Stimulated activated CD4-positive, alpha-beta T cell treated with anti-CD3 and anti-CD28 coated beads, Interleukin-12 subunit alpha, Interleukin-12 subunit beta, amount 100 ng/mL, for 48 hours (primary cell): Measurements from ENCODE around the gene ZSCAN2.
A peak's percentile ranks its signal among the peaks of the same experiment; 100 is the strongest.
"Not testable (repeated sequence)": the region's sequence is repeated elsewhere in the genome, so short reads cannot be mapped to it uniquely, and the experiment has no call there.

Experiments used
- DNase-seq, 3 donors: peaks; one replicate each; pipeline ENCODE4 v3.0.0-alpha.2; 2020; ENCODE audit warnings: low read depth in 2 of 3, low spot score in 1 of 3

ZSCAN2 gene

GRCh38 chr15:84634228-84634837 lies 33.5 kb downstream of the ZSCAN2 start:
- DNase-seq, result no peak

DNA sequence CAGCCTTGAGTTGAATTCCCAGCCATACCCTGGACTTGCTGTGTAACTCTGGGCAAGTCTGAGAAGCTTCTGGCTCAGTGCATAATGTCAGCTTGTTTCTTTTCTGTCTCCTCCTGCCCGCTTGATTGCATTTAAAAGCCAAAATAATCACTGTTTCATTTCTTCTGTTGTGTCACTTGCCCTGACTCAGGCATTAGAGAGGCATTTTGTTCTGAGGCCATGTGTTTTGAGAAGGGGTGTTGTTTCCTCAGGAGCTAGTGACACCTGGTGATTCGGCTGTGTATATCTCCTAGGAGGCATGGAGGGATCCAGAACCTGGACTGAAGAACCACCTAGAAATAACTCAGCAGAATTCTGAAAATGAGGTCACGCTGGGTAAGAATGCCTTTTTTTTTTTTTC lies 37.3 kb downstream of the ZSCAN2 start:
- no peak for DNase-seq

GRCh38 chr15:84641871-84642270 lies 41.1 kb downstream of the ZSCAN2 start:
- not testable (repeated sequence) for DNase-seq

GRCh38 chr15:84642640-84643039 lies 41.8 kb downstream of the ZSCAN2 start:
- not testable (repeated sequence) for DNase-seq

- no peak for DNase-seq
Measured at GRCh38 chr15:84643838-84644237, 43.0 kb downstream of the ZSCAN2 start.

- no peak for DNase-seq
Measured at GRCh38 chr15:84645496-84645895, 44.7 kb downstream of the ZSCAN2 start.

- DNase-seq, result no peak
Measured at GRCh38 chr15:84645997-84646396, 45.2 kb downstream of the ZSCAN2 start.

DNA sequence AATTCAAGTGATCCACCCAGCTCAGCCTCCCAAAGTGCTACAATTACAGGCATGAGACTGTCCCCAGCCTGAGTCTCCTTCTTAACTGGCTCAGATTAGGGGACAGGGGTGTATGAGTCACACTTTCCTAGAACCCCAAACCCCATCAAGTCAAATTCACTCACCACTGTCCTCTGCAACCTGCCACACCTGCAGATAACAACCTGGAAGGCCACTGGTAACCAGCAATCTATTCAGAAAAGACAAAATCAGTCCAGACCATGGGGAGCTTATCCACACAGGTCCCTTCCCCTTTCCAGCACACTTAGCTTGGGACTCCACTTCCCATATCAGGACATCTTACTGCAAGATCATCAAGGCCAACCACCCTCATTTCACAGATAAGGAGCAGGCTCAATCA lies 46.9 kb downstream of the ZSCAN2 start:
- no peak for DNase-seq

- no peak for DNase-seq
Measured at GRCh38 chr15:84648539-84648938, 47.7 kb downstream of the ZSCAN2 start.

DNA sequence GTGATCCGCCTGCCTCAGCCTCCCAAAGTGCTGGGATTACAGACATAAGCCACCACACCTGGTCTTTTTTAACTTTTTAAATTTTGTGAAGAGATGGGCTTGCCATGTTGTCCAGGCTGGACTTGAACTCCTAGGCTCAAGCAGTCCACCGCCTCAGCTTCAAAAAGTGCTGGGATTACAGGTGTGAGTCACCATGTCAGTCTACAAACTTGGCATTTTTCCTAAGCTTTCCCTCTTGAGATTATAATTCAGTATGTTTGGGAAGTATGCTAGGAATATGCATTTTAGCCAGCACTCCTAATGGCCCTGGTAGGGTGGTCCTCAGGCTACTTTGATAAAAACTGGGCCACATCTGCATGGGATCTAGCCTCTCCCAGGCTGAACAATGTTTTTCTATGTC lies 48.9 kb downstream of the ZSCAN2 start:
- no peak for DNase-seq

DNA sequence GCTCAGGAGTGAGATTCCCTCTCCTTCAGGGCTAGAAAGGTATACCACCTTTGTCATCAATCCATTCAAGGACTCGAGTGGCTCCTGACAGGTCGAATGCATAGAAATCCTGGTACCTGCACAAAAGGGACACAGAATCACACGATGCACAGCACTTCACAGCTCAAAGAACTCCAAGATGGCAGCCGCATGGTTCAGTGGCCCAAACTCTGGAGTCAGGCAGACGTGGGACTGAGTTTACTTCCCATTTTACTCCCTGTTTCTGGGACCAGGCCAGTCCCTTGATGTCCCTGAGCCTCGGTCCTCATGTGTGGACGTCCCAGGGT lies 52.7 kb downstream of the ZSCAN2 start:
- no peak for DNase-seq

DNA sequence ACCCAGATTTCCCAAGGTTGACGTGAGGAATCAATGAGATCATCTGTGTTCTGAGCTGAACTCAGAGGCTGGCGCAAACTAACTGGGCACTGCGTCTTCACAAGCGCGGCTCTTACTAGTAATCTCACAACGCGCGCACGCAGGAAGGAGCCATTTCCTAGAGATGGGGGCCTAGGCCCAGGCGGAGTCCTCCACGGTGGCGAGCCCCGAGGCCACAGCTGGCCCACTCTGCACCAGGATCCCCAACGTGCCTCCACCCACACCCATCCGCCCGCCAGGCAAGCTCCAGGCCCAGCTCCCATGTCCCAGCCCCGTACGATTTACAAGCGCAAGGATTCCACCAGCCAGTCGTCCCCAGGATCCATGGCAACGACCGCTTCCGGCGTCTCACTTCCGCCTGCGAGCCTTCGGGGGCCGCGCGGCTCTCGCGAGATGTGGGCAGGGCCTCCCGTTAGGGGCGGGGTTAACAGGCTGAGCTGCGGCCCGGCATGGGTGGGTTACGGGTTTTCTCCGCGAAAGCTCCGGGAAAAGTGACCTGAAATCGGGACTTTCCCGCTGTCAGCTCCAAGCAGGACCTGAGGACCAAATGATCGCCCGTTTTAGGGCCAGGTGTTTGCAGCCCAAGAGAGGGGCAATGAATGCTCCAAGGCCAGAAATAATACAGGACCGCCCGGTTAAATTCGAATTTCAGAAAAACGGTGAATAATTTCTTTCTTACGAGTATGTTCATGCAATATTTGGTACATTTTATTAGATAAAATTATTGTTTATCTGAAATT lies 53.3 kb downstream of the ZSCAN2 start, which contains the start of gene WDR73:
Gene WDR73 (minus strand): TSS at position 374 of the 779 bp plus-strand sequence. CDS start 9 bp downstream, at position 365.
- DNase-seq, result peak; percentile 91 to 97 (median 97)

GRCh38 chr15:84654689-84655453 lies 54.1 kb downstream of the ZSCAN2 start:
- peak; percentile 65 to 73 (median 68) for DNase-seq

DNA sequence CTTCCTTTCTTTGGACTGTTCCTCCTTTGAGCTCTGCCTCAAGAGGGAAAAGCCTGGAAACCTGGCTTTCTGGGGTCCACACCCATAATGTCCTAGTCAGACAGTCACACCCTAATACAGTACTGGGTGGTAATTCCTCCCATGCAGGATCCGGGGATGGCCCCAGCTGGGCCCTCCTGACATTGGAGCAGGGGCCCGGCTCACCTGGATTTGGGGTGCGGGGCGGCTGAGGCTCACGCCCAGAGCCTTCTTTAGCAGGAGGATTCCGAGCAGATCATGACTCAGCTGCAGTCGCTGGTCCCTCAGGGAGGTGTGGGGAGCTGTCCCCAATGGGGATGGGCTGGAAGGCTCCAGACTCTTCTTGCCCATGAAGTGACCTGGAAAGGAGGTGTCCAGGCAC lies 56.2 kb downstream of the ZSCAN2 start:
- no peak for DNase-seq

GRCh38 chr15:84657748-84658079 lies 56.9 kb downstream of the ZSCAN2 start:
- DNase-seq, result no peak

GRCh38 chr15:84658080-84658787 lies 57.4 kb downstream of the ZSCAN2 start, which contains the start of gene NMB:
Gene NMB (minus strand): TSS chr15:84658199. CDS start chr15:84658152, 47 bp downstream.
- peak; percentile 59 to 71 (median 69) for DNase-seq

GRCh38 chr15:84658788-84659411 lies 58.1 kb downstream of the ZSCAN2 start:
- no peak for DNase-seq

GRCh38 chr15:84659904-84660781 lies 59.3 kb downstream of the ZSCAN2 start:
- no peak for DNase-seq

DNA sequence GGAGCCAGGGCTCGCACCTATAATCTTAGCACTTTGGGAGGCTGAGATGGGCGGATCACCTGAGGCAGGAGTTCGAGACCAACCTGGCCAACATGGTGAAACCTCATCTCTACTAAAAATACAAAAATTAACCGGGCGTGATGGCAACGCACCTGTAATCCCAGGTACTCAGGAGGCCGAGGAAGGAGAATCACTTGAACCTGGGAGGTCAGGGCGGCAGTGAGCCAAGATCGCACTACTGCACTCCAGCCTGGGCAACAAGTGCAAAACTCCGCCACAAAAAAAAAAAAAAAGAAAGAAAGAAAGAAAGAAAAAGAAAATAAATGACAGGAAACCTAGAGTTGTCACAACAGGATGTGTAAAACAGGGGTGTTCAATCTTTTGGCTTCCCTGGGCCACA lies 60.2 kb downstream of the ZSCAN2 start:
- no peak for DNase-seq

GRCh38 chr15:84666373-84666772 lies 65.6 kb downstream of the ZSCAN2 start:
- DNase-seq, result no peak
